HG03521 (cell line): ENCODE data around the gene CHKA.

Experiments used
- ATAC-seq: cut with Tn5 transposase; IDR thresholded peaks from one replicate; pipeline ENCODE4 v1.9.1; 2021; ENCODE audit warnings: mild to moderate bottlenecking, moderate library complexity; ENCODE audit not compliant: unreplicated experiment

The CHKA gene

GRCh38 chr11:68074584-68075352 is 46.4 kb downstream of the CHKA start:
- no peak for ATAC-seq

- ATAC-seq: no peak
These were observed 49.7 kb downstream of the CHKA start for GRCh38 chr11:68071281-68072048.

DNA sequence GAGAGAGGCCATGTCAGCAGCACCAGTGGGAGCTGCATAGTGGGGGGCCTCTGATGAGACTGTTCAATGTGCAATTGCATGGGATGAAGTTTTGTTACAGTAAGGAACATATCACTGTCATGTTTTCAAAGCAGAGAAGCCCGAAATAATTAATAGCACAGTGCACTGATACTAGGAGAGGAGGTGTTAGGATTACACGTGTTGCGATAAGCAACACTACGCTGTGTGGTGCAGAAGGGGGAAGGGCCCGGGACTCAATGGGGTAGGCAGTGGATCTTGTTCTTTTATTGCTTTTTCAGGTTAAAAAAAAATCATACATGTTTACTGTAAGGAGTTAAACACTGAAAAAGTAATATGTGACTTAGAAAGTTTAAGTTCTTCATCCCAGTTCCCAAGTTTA is 53.2 kb downstream of the CHKA start:
- ATAC-seq: no peak

GRCh38 chr11:68066742-68067141 is 54.4 kb downstream of the CHKA start:
- ATAC-seq: no peak

DNA sequence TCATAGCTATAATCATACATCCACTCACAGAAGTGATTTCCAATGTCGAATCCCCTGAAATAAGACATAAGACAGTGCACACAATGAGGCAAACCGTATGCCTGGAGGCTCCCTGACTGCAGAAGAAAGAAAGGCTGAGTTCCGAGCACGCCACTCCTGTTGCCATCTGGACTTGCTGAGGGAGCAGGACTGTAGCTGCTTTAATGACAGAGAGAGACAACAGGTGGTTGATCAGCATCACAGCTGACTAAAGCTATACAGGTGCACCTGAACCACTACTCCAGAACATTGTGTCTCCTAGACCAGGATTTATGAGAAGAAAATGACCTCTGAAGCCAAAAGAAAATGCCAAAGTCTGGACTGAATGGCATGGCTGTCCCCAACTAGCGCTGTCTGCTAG is 55.3 kb downstream of the CHKA start:
- no peak for ATAC-seq

DNA sequence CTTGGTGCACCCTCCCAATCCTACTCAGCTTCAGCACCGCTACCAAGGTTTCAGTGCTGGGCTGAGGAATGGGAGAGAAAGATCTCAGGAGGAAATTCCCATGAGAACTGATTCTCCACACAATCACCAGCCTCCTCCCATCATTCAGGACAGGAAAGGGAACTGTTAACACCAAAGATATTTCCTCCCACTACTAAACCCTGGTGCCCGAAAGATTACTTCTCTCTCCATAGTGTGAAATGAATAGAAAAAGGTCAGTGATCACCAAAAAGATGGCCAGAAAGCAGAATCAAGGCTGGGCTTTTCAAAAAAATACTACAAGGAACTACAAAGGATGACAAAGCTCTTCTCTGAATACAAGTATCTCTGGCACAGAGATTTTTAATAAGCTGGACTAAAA is 56.3 kb downstream of the CHKA start:
- ATAC-seq: no peak

DNA sequence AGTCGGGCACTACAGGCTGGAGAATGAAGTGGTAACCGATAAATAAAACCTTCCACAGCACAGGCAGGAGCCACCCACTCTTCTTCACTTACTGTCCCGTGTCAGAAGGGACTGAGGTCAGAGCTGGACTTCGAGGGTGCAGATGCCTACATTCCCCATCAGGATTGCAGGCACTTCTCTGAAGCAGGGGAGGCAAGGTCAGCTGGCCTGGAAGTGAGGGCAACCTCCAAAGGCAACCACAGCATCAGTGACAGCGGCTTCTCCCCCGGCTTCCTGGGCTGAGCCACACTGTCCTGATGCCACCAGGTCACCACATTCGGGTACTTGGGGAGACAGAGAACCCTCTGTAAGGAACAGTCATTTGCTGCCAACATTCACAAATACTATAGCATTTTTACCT is 59.7 kb downstream of the CHKA start:
- no peak for ATAC-seq

DNA sequence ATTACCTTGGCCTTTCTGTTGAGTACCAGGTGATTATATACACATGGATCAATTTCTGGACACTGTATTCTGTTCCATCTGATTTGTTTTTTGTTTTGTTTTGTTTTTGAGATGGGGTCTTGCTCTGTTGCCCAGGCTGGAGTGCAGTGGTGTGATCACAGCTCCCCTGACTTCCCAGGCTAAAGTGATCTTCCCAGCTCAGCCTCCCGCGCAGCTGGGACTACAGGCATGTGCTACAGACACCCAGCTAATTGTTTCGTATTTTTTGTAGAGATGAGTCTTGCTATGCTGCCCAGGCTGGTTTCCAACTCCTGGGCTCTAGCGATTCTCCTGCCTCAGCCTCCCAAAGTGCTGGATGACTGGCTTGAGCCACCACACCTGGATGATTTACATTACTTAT is 63.4 kb downstream of the CHKA start:
- ATAC-seq: no peak

- ATAC-seq: no peak
These were observed 64.6 kb downstream of the CHKA start for GRCh38 chr11:68056317-68057285.

- no peak for ATAC-seq
These were observed 67.0 kb downstream of the CHKA start for GRCh38 chr11:68053981-68054812.

DNA sequence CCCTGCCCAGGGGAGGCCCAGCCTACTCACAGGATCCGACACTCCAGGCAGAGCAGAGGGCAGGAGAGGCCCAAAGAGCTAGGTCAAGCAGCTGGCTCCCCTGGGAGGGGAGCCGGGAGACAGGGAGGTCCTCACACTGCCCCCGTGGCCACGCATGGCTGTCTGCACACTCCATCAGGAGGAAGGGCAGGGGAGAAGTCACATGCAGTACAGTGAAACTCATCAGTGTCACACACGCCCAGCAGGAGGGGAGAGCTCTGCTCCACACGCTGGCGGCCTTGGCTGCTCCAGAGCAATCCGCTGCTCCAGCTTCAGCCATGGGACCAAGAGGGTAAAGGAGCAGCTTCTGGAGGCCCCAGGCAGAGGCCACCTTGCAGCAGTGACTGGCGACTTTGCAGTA is 68.1 kb downstream of the CHKA start:
- ATAC-seq: no peak

GRCh38 chr11:68052137-68052873 is 68.9 kb downstream of the CHKA start:
- no peak for ATAC-seq

- no peak for ATAC-seq
These were observed 69.7 kb downstream of the CHKA start for GRCh38 chr11:68051191-68052136.

GRCh38 chr11:68050371-68050841 is 70.8 kb downstream of the CHKA start:
- ATAC-seq: no peak

DNA sequence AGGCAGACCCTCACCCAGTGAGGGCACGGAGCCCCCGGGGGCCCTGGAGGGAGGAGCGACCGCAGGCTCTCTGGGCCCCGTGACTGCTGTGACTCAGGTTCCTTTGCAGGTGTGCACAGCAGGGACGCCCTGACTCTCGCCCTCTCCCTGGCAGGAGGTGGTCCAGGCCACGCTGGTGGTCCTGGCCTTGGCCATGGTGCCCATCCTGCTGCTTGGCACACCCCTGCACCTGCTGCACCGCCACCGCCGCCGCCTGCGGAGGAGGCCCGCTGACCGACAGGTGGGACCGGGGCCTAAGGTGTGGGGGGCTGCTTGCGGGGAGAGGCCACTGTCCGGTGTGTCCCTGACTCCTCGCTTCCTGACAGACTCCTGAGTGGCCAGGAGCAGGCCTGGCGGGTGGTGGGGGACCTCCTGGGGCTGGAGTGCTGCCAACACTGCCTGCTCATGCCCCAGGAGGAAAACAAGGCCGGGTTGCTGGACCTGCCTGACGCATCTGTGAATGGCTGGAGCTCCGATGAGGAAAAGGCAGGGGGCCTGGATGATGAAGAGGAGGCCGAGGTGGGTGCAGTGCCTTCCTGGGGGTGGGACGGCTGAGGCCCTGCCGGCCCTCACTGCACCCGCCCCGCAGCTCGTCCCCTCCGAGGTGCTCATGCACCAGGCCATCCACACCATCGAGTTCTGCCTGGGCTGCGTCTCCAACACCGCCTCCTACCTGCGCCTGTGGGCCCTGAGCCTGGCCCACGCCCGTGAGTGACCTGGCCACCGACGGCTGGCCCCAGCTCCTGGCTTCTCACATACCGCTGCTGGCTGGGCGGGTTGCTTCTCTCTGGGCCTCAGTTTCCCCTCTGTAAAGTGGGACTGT is 71.4 kb downstream of the CHKA start:
- no peak for ATAC-seq

GRCh38 chr11:68048681-68049508 is 72.3 kb downstream of the CHKA start:
- no peak for ATAC-seq
